Activated CD8-positive, alpha-beta T cell treated with anti-CD3 and anti-CD28 coated beads, Interleukin-2, amount 10 ng/mL, durations not matched to agents 7 days and 5 days (primary cell): Measurements from ENCODE around the gene PRKD1. TPM values are rescaled to one million over a fixed set of nuclear protein-coding genes. Genes with fewer than 3 reads are reported as not detected.

ENCODE experiments used
- ATAC-seq: fragments of 150-1000 bp; cut with Tn5 transposase; one replicate; pipeline ENCODE4 v1.10.0; 2021; ENCODE audit warnings: moderate library complexity
- CTCF ChIA-PET: fragments of 350-600 bp; sonication (Branson Sonifier 250); formaldehyde crosslinking; loops from one replicate; lab custom pipeline; 2021; ENCODE audit warnings: antibody characterized with exemption; lab: Charles Lee
- POLR2A ChIA-PET: fragments of 350-600 bp; sonication (Branson Sonifier 250); formaldehyde crosslinking; loops from one replicate; lab custom pipeline; 2021; ENCODE audit warnings: antibody characterized with exemption; lab: Charles Lee
- DNase-seq: peaks from one replicate; pipeline ENCODE4 v3.0.0-alpha.2; 2020
- H3K27ac Mint-ChIP-seq: one replicate; pipeline ENCODE4 v1.8.0; 2021; ENCODE audit warnings: mild to moderate bottlenecking, mixed read lengths
- H3K27me3 Mint-ChIP-seq: one replicate; pipeline ENCODE4 v1.8.0; 2021; ENCODE audit warnings: low read depth, mixed read lengths
- H3K36me3 Mint-ChIP-seq: one replicate; pipeline ENCODE4 v1.8.0; 2021; ENCODE audit warnings: low read depth, mixed read lengths
- H3K4me1 Mint-ChIP-seq: one replicate; pipeline ENCODE4 v1.8.0; 2021; ENCODE audit warnings: low read depth, mixed read lengths
- H3K4me3 Mint-ChIP-seq: one replicate; pipeline ENCODE4 v1.8.0; 2021; ENCODE audit warnings: mild to moderate bottlenecking, mixed read lengths
- H3K9me3 Mint-ChIP-seq: one replicate; pipeline ENCODE4 v1.8.0; 2022; ENCODE audit warnings: mixed read lengths; ENCODE audit not compliant: insufficient read depth
- total RNA-seq, 2 experiments: library from RNA; stranded (reverse); gene quantifications; one replicate each; pipeline ENCODE4 v1.2.3, GENCODE V29; 2021

Gene PRKD1
- total RNA-seq, 2 experiments from 2014 or later = not detected

- ATAC-seq (no peak), DNase-seq (no peak)
- H3K27ac Mint-ChIP-seq = no peak overlapping the region
- H3K4me1 Mint-ChIP-seq = peaks cover 4% of the 10 kb centered on the region
- no peak overlapping the region for H3K4me3 Mint-ChIP-seq
- no peaks in the 10 kb centered on the region for H3K9me3 Mint-ChIP-seq
- ChIA-PET CTCF (no interaction called here), POLR2A (no interaction called here)
- peaks cover 2% of the 10 kb centered on the region for H3K36me3 Mint-ChIP-seq
- peaks cover 19% of the 10 kb centered on the region for H3K27me3 Mint-ChIP-seq
Measured at GRCh38 chr14:29925736-29926135, 1.9 kb downstream of the PRKD1 start.

- no peak for ATAC-seq
- Mint-ChIP-seq H3K4me3 (no peak overlapping the region), H3K27me3 (peaks cover 19% of the 10 kb centered on the region), H3K27ac (no peak overlapping the region), H3K4me1 (peaks cover 4% of the 10 kb centered on the region), H3K9me3 (no peaks in the 10 kb centered on the region), H3K36me3 (peaks cover 2% of the 10 kb centered on the region)
- POLR2A ChIA-PET = no interaction called here
- DNase-seq = no peak
- CTCF ChIA-PET = no interaction called here
Measured at GRCh38 chr14:29925101-29925722, 2.4 kb downstream of the PRKD1 start.

- no peak overlapping the region for H3K27ac Mint-ChIP-seq
- H3K27me3 Mint-ChIP-seq = no peaks in the 10 kb centered on the region
- no peaks in the 10 kb centered on the region for H3K9me3 Mint-ChIP-seq
- ChIA-PET CTCF (interaction anchor here (0.6 kb wide), 1 partner anchor 124 kb away, joined by 3 read pairs; no protein-coding TSS in a partner anchor), POLR2A (no interaction called here)
- H3K4me1 Mint-ChIP-seq = no peaks in the 10 kb centered on the region
- no peak for DNase-seq
- H3K4me3 Mint-ChIP-seq = no peak overlapping the region
- ATAC-seq = no peak
- no peaks in the 10 kb centered on the region for H3K36me3 Mint-ChIP-seq
Measured at GRCh38 chr14:29919845-29920244, 7.8 kb downstream of the PRKD1 start.

GRCh38 chr14:29918981-29919380, 8.7 kb downstream of the PRKD1 start:
- no peak overlapping the region for H3K4me3 Mint-ChIP-seq
- CTCF ChIA-PET = no interaction called here
- H3K36me3 Mint-ChIP-seq = no peaks in the 10 kb centered on the region
- no peak overlapping the region for H3K27ac Mint-ChIP-seq
- no peaks in the 10 kb centered on the region for H3K27me3 Mint-ChIP-seq
- POLR2A ChIA-PET = no interaction called here
- no peaks in the 10 kb centered on the region for H3K9me3 Mint-ChIP-seq
- no peak for ATAC-seq
- no peak for DNase-seq
- no peaks in the 10 kb centered on the region for H3K4me1 Mint-ChIP-seq

- Mint-ChIP-seq H3K36me3 (no peaks in the 10 kb centered on the region), H3K9me3 (no peaks in the 10 kb centered on the region), H3K27me3 (no peaks in the 10 kb centered on the region), H3K4me3 (no peak overlapping the region), H3K27ac (no peak overlapping the region), H3K4me1 (no peaks in the 10 kb centered on the region)
- DNase-seq = no peak
- CTCF ChIA-PET = no interaction called here
- ATAC-seq = no peak
- POLR2A ChIA-PET = no interaction called here
Measured at GRCh38 chr14:29913566-29913965, 14.1 kb downstream of the PRKD1 start.

- H3K27ac Mint-ChIP-seq = no peak overlapping the region
- POLR2A ChIA-PET = no interaction called here
- H3K27me3 Mint-ChIP-seq = no peaks in the 10 kb centered on the region
- H3K9me3 Mint-ChIP-seq = peaks cover 3% of the 10 kb centered on the region
- CTCF ChIA-PET = no interaction called here
- ATAC-seq (no peak), DNase-seq (no peak)
- H3K36me3 Mint-ChIP-seq = no peaks in the 10 kb centered on the region
- no peak overlapping the region for H3K4me3 Mint-ChIP-seq
- H3K4me1 Mint-ChIP-seq = no peaks in the 10 kb centered on the region
Measured at GRCh38 chr14:29911810-29912209, 15.8 kb downstream of the PRKD1 start.

- CTCF ChIA-PET = no interaction called here
- no peak overlapping the region for H3K4me3 Mint-ChIP-seq
- no peak for ATAC-seq
Measured at GRCh38 chr14:29908652-29909577, 18.7 kb downstream of the PRKD1 start.

GRCh38 chr14:29906256-29906870, 21.3 kb downstream of the PRKD1 start:
- POLR2A ChIA-PET = no interaction called here

More at GRCh38 chr14:29908652-29909577, 18.7 kb downstream of the PRKD1 start:
- H3K9me3 Mint-ChIP-seq = peaks cover 3% of the 10 kb centered on the region
- H3K27ac Mint-ChIP-seq = no peak overlapping the region
- POLR2A ChIA-PET = no interaction called here
- no peaks in the 10 kb centered on the region for H3K4me1 Mint-ChIP-seq
- H3K36me3 Mint-ChIP-seq = no peaks in the 10 kb centered on the region
- H3K27me3 Mint-ChIP-seq = no peaks in the 10 kb centered on the region
- no peak for DNase-seq

GRCh38 chr14:29905543-29905942, 22.1 kb downstream of the PRKD1 start:
- CTCF ChIA-PET = no interaction called here
- Mint-ChIP-seq H3K27me3 (no peaks in the 10 kb centered on the region), H3K27ac (no peak overlapping the region), H3K36me3 (no peaks in the 10 kb centered on the region), H3K4me3 (no peak overlapping the region), H3K4me1 (no peaks in the 10 kb centered on the region), H3K9me3 (peaks cover 3% of the 10 kb centered on the region)
- DNase-seq (no peak), ATAC-seq (no peak)
- POLR2A ChIA-PET = no interaction called here

More at GRCh38 chr14:29906256-29906870, 21.3 kb downstream of the PRKD1 start:
- H3K4me3 Mint-ChIP-seq = no peak overlapping the region
- no peaks in the 10 kb centered on the region for H3K27me3 Mint-ChIP-seq
- peaks cover 3% of the 10 kb centered on the region for H3K9me3 Mint-ChIP-seq
- CTCF ChIA-PET = no interaction called here
- H3K4me1 Mint-ChIP-seq = no peaks in the 10 kb centered on the region
- H3K27ac Mint-ChIP-seq = no peak overlapping the region
- DNase-seq (no peak), ATAC-seq (no peak)
- no peaks in the 10 kb centered on the region for H3K36me3 Mint-ChIP-seq

GRCh38 chr14:29900609-29901350, 26.9 kb downstream of the PRKD1 start:
- DNase-seq (no peak), ATAC-seq (no peak)
- no peak overlapping the region for H3K4me3 Mint-ChIP-seq
- H3K27ac Mint-ChIP-seq = no peak overlapping the region
- CTCF ChIA-PET = no interaction called here
- H3K4me1 Mint-ChIP-seq = no peaks in the 10 kb centered on the region
- H3K36me3 Mint-ChIP-seq = no peaks in the 10 kb centered on the region
- POLR2A ChIA-PET = no interaction called here
- no peaks in the 10 kb centered on the region for H3K27me3 Mint-ChIP-seq
- no peaks in the 10 kb centered on the region for H3K9me3 Mint-ChIP-seq

GRCh38 chr14:29898470-29898869, 29.2 kb downstream of the PRKD1 start:
- Mint-ChIP-seq H3K36me3 (no peaks in the 10 kb centered on the region), H3K27me3 (no peaks in the 10 kb centered on the region), H3K9me3 (no peaks in the 10 kb centered on the region), H3K4me1 (no peaks in the 10 kb centered on the region), H3K4me3 (no peak overlapping the region), H3K27ac (no peak overlapping the region)
- DNase-seq = no peak
- CTCF ChIA-PET = no interaction called here
- POLR2A ChIA-PET = no interaction called here
- no peak for ATAC-seq
